Endothelial cell of umbilical vein (primary cell): Measurements from ENCODE around the gene GTF2IRD1. TPM values are rescaled to one million over a fixed set of nuclear protein-coding genes. Genes with fewer than 3 reads are reported as not detected.

ENCODE experiments used
- BruUV-seq: library from RNA; stranded (reverse); fragments of 400-500 nt; replicated peaks from 2 replicates; lab custom pipeline; 2021; lab: Mats Ljungman, UMichigan
- CTCF ChIA-PET: fragments of 300-600, 350-600 bp; sonication (Branson Sonifier 250); formaldehyde crosslinking; loops from one replicate; lab custom pipeline; 2021; ENCODE audit warnings: antibody characterized with exemption, inconsistent platforms; lab: Charles Lee
- POLR2A ChIA-PET: fragments of 300-600, 350-600 bp; sonication (Branson Sonifier 250); formaldehyde crosslinking; loops from one replicate; lab custom pipeline; 2021; ENCODE audit warnings: antibody characterized with exemption, inconsistent platforms; lab: Charles Lee
- DNase-seq: peaks from one replicate; pipeline ENCODE4 v3.0.0-alpha.2; 2011; ENCODE audit warnings: low read depth, low spot score
- FAIRE-seq: peaks from 2 replicates; lab custom pipeline; 2011; peaks lifted over from hg19 to GRCh38; lab: Jason Lieb, UNC
- H2AFZ ChIP-seq: 2 replicates; pipeline ENCODE4 v1.6.0; 2012; ENCODE audit warnings: low read depth, low read length, control low read depth, inconsistent platforms
- H3K27ac ChIP-seq: 2 replicates; pipeline ENCODE4 v1.5.1; 2011; ENCODE audit warnings: low read depth, mild to moderate bottlenecking, control low read depth, low read length, moderate library complexity; ENCODE audit not compliant: insufficient read depth
- H3K27me3 ChIP-seq, 2 experiments: 2 replicates each; pipeline versions ENCODE4 v1.6.0 to v1.6.1; 2011; ENCODE audit warnings: low read length in 2 of 2, mixed read lengths in 1 of 2; ENCODE audit not compliant: control insufficient read depth in 2 of 2, insufficient read depth in 2 of 2
- H3K36me3 ChIP-seq, 2 experiments: 2 replicates in 1 of 2; 3 replicates in 1 of 2; pipeline ENCODE4 v1.5.1; 2011; ENCODE audit warnings: low read length in 2 of 2, mild to moderate bottlenecking in 1 of 2, moderate library complexity in 1 of 2; ENCODE audit not compliant: control insufficient read depth in 2 of 2, insufficient read depth in 2 of 2; ENCODE audit errors: extremely low read depth in 1 of 2
- H3K4me1 ChIP-seq: 3 replicates; pipeline ENCODE4 v1.5.1; 2011; ENCODE audit warnings: mild to moderate bottlenecking, low read length; ENCODE audit not compliant: control insufficient read depth, insufficient read depth; ENCODE audit errors: extremely low read depth
- H3K4me2 ChIP-seq: 2 replicates; pipeline ENCODE4 v1.6.1; 2011; ENCODE audit warnings: low read length, control low read depth, mixed read lengths; ENCODE audit not compliant: insufficient read depth
- H3K4me3 ChIP-seq, 3 experiments: fragments of 200-600 bp in 1 of 3; sonication (generic), shearing (Covaris generic) in 1 of 3; replicated peaks in 1 of 3; 2 replicates each; pipeline ENCODE4 v1.5.1; 2011 to 2016; ENCODE audit warnings: control low read depth in 3 of 3, low read length in 3 of 3, mild to moderate bottlenecking in 2 of 3, inconsistent platforms in 1 of 3, low read depth in 1 of 3, moderate library complexity in 1 of 3; ENCODE audit not compliant: insufficient read depth in 1 of 3
- H3K79me2 ChIP-seq: 2 replicates; pipeline ENCODE4 v1.6.0; 2012; ENCODE audit warnings: low read length, inconsistent platforms; ENCODE audit not compliant: control insufficient read depth, insufficient read depth
- H3K9ac ChIP-seq: replicated peaks from 2 replicates; pipeline ENCODE3; 2011; ENCODE audit warnings: low read length, control low read depth; ENCODE audit not compliant: insufficient read depth; ENCODE audit errors: extremely low read depth
- H3K9me1 ChIP-seq: replicated peaks from 3 replicates; pipeline ENCODE4 v1.6.0; 2011; ENCODE audit warnings: mild to moderate bottlenecking, low read length; ENCODE audit not compliant: control insufficient read depth, insufficient read depth; ENCODE audit errors: extremely low read depth
- H3K9me3 ChIP-seq: replicated peaks from 2 replicates; pipeline ENCODE4 v1.5.1; 2012; ENCODE audit warnings: low read length, inconsistent platforms; ENCODE audit not compliant: control insufficient read depth, insufficient read depth
- H4K20me1 ChIP-seq: replicated peaks from 2 replicates; pipeline ENCODE3; 2011; ENCODE audit warnings: mild to moderate bottlenecking, low read length; ENCODE audit not compliant: control insufficient read depth, insufficient read depth; ENCODE audit errors: extremely low read depth
- EZH2 ChIP-seq: IDR thresholded peaks from 2 replicates; pipeline ENCODE4 v1.6.1; 2012; ENCODE audit warnings: borderline replicate concordance, low read depth, mild to moderate bottlenecking, moderate library complexity, low read length, inconsistent platforms; ENCODE audit not compliant: severe bottlenecking
- FOS ChIP-seq: IDR thresholded peaks from 2 replicates; pipeline ENCODE4 v1.6.1; 2011; ENCODE audit warnings: mild to moderate bottlenecking, low read length, moderate library complexity, borderline replicate concordance; ENCODE audit not compliant: insufficient read depth
- GATA2 ChIP-seq: IDR thresholded peaks from 2 replicates; pipeline ENCODE4 v1.7.0; 2011; ENCODE audit warnings: low read depth, mild to moderate bottlenecking, moderate library complexity, mixed read lengths, low read length; ENCODE audit not compliant: insufficient read length, insufficient read depth
- JUN ChIP-seq: IDR thresholded peaks from 2 replicates; pipeline ENCODE4 v1.6.1; 2011; ENCODE audit warnings: borderline replicate concordance, low read depth; ENCODE audit not compliant: insufficient read length, insufficient read depth
- MAX ChIP-seq: IDR thresholded peaks from 2 replicates; pipeline ENCODE4 v1.6.1; 2011; ENCODE audit not compliant: insufficient read depth, insufficient read length
- MYC ChIP-seq: IDR thresholded peaks from one replicate; pipeline ENCODE4 v1.6.1; 2011; ENCODE audit warnings: mild to moderate bottlenecking, low read depth, low read length
- POLR2A ChIP-seq: IDR thresholded peaks from 2 replicates; pipeline ENCODE4 v1.6.1; 2012; ENCODE audit warnings: low read depth, mild to moderate bottlenecking, control low read depth, low read length
- POLR2AphosphoS5 ChIP-seq: IDR thresholded peaks from 2 replicates; pipeline ENCODE4 v1.6.1; 2012; ENCODE audit warnings: low read depth, mild to moderate bottlenecking, control low read depth, low read length, moderate library complexity; ENCODE audit not compliant: insufficient read depth
- dilution Hi-C: fragments of 300-500 bp; cut with MboI; formaldehyde crosslinking; loops from one replicate; pipeline ENCODE4 v1.15.0; 2019; ENCODE audit warnings: low sequenced_read_pairs; ENCODE audit not compliant: extremely low pct_ligation_motif_present
- intact Hi-C: fragments of 100-400 bp; cut with micrococcal nuclease; formaldehyde crosslinking; loops from one replicate; pipeline ENCODE4 v1.10.0; 2022
- polyA plus RNA-seq, 4 experiments: library from polyadenylated mRNA; depleted of rRNA in 3 of 4; stranded (reverse) in 3 of 4; unstranded in 1 of 4; fragments of >200 nt; gene quantifications; 2 replicates each; pipeline versions ENCODE4 v1.2.1 to v1.2.3, GENCODE V29; 2011 to 2012; ENCODE audit warnings: missing spikeins in 1 of 4
- total RNA-seq: library from RNA; stranded (reverse); gene quantifications from 2 replicates; pipeline ENCODE4 v1.2.3, GENCODE V29; 2021
- TF ChIP-seq, protein P1 (sequence below), 2 donors: IDR thresholded peaks; 1 replicate in 1 of 2; 2 replicates in 1 of 2; pipeline ENCODE4 v1.5.1; 2011; ENCODE audit warnings: low read length in 2 of 2, mild to moderate bottlenecking in 2 of 2, moderate library complexity in 2 of 2, control low read depth in 1 of 2, inconsistent platforms in 1 of 2, low read depth in 1 of 2; ENCODE audit not compliant: insufficient read depth in 1 of 2; ENCODE audit errors: extremely low read depth in 1 of 2

Gene GTF2IRD1
- total and polyA plus RNA-seq, 2 donors (not counting 3 experiments of a cell fraction or from before 2014, with no cell fraction given) = 14.2 to 24.2 TPM

GRCh38 chr7:74615933-74616780 is 162.5 kb downstream of the GTF2IRD1 start:
- dilution Hi-C loops (no loop called here), intact Hi-C loops (no loop called here)
- H3K4me3 ChIP-seq = no peak overlapping the region
- DNase-seq = no peak
- H3K4me2 ChIP-seq = no peak overlapping the region
- no peaks in the 10 kb centered on the region for H3K79me2 ChIP-seq
- no peaks in the 10 kb centered on the region for H4K20me1 ChIP-seq
- no peaks in the 10 kb centered on the region for H3K36me3 ChIP-seq
- no peak overlapping the region for H3K27ac ChIP-seq
- CTCF ChIA-PET = interaction anchor here (0.5 to 1.4 kb wide), 3 partner anchors 10 to 27 kb away, joined by 3 to 4 read pairs (median 3); no protein-coding TSS in a partner anchor
- no peaks in the 10 kb centered on the region for H3K27me3 ChIP-seq
- H3K4me1 ChIP-seq = peaks cover 3% of the 10 kb centered on the region
- POLR2A ChIA-PET = no interaction called here
- H3K9me1 ChIP-seq = no peaks in the 10 kb centered on the region
- H3K9ac ChIP-seq = no peak overlapping the region
- no peak for TF ChIP-seq MYC
- TF ChIP-seq POLR2A = no peak
- TF ChIP-seq MAX = no peak
- TF ChIP-seq, protein P1, sequence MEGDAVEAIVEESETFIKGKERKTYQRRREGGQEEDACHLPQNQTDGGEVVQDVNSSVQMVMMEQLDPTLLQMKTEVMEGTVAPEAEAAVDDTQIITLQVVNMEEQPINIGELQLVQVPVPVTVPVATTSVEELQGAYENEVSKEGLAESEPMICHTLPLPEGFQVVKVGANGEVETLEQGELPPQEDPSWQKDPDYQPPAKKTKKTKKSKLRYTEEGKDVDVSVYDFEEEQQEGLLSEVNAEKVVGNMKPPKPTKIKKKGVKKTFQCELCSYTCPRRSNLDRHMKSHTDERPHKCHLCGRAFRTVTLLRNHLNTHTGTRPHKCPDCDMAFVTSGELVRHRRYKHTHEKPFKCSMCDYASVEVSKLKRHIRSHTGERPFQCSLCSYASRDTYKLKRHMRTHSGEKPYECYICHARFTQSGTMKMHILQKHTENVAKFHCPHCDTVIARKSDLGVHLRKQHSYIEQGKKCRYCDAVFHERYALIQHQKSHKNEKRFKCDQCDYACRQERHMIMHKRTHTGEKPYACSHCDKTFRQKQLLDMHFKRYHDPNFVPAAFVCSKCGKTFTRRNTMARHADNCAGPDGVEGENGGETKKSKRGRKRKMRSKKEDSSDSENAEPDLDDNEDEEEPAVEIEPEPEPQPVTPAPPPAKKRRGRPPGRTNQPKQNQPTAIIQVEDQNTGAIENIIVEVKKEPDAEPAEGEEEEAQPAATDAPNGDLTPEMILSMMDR (IDR thresholded peaks at IDR 0.05; ENCODE audit: extremely low read depth in 1 of 2, insufficient read depth in 1 of 2, low read depth in 1 of 2, low read length in 2 of 2) = no peak
- no peak for TF ChIP-seq GATA2
- no peak for TF ChIP-seq FOS
- no peak for TF ChIP-seq POLR2AphosphoS5
- no peak for TF ChIP-seq JUN
- TF ChIP-seq EZH2 = no peak
- H3K9me3 ChIP-seq = no peaks in the 10 kb centered on the region
- no peak overlapping the region for H2AFZ ChIP-seq
- no TSS peak for BruUV-seq
- no peak for FAIRE-seq
